Measurements from ENCODE around the gene TTC33.
"Not testable (repeated sequence)": the region's sequence is repeated elsewhere in the genome, so short reads cannot be mapped to it uniquely, and the experiment has no call there.

The TTC33 gene

GRCh38 chr5:40607202-40607601 is 148.6 kb downstream of the TTC33 start:
- DNase-seq (ENCODE audit: low read depth in 2 of 2) = no peak

DNA sequence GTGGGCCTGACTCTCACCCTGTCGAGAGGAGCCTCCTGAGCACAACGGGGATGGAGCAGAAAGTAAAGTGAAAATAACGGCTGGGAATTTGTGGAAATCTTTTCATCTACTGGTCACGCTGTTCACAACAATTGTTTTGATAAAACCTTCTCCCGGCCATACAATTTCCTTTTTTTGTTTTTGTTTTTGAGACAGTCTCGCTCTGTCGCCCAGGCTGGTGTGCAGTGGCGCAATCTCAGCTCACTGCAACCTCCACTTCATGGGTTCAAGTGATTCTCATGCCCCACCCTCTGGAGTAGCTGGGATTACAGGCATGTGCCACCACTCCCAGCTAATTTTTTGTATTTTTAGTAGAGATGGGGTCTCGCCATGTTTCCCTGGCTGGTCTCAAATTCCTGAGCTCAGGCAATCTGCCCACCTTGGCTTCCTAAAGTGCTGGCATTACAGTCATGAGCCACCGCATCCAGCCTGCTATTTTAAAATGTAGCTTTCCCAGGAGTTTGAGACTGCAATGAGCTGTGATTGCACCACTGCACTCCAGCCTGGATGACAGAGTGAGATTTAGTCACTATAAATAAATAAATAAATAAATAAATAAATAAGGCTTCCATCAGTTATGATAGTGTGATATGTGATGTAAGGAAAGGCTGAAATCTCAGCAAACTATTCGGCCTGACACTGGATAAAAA is 149.5 kb downstream of the TTC33 start:
- DNase-seq (ENCODE audit: low read depth in 2 of 2) = no peak

DNA sequence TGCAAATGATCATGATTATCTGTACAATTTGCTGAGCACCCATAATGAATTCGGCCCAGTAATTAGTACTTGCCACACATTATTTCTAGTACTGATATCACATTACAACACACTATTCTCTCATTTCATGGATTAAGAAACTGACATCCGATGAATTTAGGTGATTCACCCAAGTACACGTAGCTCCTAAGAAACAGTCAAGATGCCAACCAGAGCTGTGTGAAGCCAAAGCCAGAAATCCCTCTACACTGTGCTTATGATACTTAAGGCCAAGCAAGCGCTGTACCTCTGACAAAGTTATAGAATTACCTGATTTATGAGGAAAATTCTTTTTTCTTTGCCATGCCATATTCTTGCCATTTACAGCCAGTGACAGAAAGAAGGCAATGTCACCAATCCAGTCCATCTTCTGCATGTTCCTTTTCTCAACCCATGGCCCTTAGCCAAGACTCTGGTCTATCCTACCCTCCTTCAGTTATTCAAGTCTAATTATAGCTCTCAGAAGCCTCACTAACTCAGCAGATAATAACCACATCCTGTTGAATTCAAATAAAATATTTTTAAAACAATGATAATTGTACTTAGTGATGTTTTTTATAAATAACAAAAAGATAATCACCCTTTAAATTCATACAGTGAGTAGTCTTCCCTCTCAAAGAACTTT is 150.3 kb downstream of the TTC33 start:
- no peak for DNase-seq (ENCODE audit: low read depth in 2 of 2)

DNA sequence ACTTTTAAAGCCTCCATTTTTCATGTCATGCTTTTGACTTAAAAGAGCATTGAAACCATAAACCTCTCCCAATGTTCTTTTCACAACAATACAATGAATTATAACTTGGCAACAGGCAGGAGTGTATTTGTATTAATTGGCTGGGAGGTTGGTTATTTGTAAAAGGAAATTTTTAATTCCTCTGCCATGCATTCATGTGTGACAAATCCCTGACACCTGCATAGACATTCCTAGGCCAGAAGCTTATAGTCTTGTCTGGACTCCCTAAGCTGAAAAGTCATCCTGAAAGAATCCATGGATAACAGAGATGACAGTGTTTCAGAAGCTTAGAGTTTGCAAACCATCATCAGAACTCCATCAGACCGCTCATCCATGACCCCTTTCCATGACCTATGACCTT is 152.4 kb downstream of the TTC33 start:
- DNase-seq (ENCODE audit: low read depth in 2 of 2) = no peak

DNA sequence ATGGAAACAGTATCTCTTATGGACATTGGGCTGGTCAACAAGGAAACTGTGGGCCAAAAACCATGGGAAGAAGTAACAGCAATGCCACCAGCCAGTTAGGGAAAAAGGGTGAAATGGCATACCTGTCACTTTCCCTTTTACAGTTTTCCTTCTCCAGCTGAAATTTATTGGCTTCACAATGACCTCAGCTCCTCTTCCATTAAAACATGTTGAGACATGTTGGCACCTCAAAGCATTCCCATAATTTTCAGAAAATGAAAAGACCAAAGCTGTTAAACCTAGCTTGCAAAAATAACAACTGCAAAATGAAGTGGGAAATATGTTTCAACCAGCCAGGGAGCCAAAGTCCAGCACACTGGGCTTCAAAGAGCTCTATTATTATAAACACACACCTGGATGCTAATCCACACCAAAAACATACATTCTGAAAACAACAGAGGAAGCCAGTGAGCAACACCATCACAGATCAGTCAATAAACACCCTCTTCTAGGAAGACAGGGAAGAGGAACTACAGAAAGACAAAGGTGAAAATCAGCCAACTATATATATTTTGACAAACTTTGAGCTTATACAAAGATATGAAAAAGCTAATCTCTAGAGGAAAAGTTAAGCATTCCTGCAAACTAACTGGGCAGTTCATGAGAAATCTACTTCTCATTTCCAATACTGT is 154.4 kb downstream of the TTC33 start:
- DNase-seq (ENCODE audit: low read depth in 2 of 2) = no peak

GRCh38 chr5:40600383-40600782 is 155.4 kb downstream of the TTC33 start:
- no peak for DNase-seq (ENCODE audit: low read depth in 2 of 2)

DNA sequence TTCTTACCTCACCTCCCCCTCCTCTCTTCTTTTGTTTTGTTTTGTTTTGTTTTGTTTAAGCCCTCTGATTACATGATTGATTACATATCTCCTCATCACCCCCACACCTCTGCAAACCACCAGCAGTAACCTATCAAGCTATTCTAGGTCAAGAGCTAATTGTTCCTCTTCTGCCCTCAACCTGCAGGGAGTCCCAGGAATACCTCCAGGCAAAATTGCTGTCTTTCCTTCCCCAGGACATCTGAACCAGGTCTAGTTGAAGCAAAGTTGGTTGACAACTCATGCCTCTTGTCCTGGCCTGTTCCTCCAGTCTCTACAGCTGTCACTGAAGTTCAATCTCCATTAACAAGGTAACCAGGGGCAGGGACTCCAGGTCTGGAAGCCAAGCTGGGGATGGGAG is 156.1 kb downstream of the TTC33 start:
- no peak for DNase-seq (ENCODE audit: low read depth in 2 of 2)

- DNase-seq (ENCODE audit: low read depth in 2 of 2) = no peak
Observed at GRCh38 chr5:40594811-40595210, 160.9 kb downstream of the TTC33 start.

GRCh38 chr5:40591727-40592396 is 163.9 kb downstream of the TTC33 start:
- DNase-seq (ENCODE audit: low read depth in 2 of 2) = not testable (repeated sequence)

DNA sequence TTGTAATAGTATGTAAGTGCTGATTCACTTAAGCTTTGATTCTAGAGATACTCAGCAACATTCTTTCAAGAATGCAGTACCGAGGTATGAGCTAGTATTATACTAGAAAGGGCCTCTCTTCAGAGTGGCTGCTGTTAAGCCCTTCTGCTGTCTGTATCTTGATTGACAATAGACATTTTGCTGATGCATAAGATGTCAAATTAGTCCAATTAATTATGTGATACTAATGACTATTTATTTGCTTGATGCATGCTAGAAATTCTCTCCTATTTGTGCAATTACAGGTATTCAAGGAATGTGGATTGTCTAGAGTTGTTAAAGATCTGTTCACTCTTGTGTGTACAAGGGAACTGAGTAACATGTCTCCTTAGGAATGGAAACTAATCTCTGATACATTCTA is 168.4 kb downstream of the TTC33 start:
- no peak for DNase-seq (ENCODE audit: low read depth in 2 of 2)

- DNase-seq (ENCODE audit: low read depth in 2 of 2) = no peak
Observed at GRCh38 chr5:40585537-40586267, 170.1 kb downstream of the TTC33 start.

DNA sequence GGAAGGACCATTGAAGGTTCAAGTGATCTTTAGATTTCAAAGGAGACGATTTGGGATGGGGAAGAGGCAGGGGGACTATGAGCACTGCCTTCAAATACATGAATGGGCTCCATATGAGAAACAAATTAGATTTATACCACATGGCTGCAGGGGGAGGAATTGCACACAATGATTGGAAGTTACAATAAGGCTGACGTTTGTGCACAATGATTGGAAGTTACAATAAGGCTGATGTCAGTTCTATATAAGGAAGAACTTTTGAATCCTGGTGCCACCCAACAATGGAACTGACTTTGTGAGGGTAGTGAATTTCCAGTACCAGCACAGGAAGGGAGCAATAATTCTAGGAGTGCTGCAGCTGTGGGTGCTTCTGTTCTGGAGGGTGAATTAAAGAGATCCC is 171.7 kb downstream of the TTC33 start:
- DNase-seq (ENCODE audit: low read depth in 2 of 2) = no peak

DNA sequence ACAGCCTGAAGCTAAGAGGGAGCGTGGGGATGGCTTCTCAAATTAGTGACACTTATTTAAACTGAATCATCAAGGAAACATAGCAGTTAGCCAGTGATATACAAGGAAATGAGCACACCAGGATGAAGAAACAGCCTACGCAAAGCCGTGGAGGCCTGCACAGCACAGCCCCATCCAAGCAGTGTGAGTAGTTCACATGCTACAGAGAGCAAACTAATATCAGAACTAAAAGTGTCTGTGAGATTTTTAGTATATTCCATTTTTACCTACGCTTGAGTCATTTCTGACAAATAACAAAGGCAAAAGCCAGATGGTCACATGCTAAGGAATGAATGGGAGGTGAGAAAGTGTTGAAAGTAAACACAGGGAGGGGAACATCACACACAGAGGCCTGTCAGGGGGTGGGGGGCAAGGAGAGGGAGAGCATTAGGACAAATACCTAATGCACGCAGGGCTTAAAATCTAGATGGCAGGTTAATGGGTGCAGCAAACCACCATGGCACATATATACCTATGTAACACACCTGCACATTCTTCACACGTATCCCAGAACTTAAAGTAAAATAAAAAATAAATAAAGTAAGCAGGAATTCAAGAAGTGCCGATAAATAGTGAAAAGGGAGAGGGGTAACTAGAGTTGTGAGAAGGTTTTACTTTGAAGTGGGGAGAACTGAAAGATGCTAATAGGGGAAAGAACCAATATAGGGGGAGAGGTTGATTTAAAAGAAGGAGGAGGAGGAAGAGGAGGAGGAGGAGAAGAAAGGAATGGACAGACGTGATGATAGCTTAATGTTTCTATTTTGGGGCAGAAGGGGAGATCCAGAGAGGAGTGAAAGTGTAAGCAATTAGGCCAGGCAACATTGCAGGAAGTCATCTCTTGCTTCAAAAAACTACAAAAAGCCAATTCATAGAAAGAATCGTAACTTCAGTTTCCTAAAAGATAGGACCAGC is 177.0 kb downstream of the TTC33 start:
- DNase-seq (ENCODE audit: low read depth in 2 of 2) = no peak

GRCh38 chr5:40577718-40578117 is 178.0 kb downstream of the TTC33 start:
- DNase-seq (ENCODE audit: low read depth in 2 of 2) = no peak

DNA sequence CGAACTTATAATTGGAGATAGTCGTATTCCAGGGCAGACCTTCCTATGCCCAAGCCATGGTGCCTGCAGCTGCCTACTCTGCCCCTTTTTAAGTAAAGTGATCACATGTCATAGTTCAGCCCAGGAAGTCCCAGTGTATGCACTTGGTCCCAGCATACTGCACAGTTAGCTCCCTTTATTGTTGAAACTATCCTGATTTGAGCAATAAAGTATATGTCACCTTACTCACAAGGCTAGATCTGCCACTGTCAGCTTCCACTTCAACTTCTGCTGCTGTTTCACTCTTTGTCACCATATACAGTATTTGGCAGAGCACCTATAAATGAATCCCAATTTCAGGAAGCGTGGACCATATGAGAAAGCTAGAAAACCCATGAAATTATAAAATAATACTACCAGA is 179.8 kb downstream of the TTC33 start:
- DNase-seq (ENCODE audit: low read depth in 2 of 2) = no peak

DNA sequence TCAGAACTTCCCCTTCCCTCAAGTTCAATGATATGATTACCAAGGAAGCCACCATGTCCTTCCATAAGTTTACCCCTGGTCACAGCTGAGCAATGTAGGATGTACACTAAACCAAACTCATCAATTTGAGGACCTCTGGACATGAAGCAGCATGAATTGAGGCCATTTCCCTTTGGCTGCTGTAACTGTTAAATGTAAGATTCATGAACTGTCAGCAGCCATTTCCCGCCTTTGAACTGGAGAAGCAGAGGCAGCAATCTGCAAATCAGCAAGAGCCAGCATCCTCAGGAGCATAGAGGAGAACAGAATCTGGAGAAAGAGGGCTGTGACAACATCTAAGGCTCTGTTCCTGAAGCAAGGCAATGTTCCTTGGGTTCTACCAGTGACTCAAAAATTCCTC is 180.3 kb downstream of the TTC33 start:
- no peak for DNase-seq (ENCODE audit: low read depth in 2 of 2)

- peak; percentile 34 to 36 for DNase-seq (ENCODE audit: low read depth in 2 of 2)
Observed at GRCh38 chr5:40572937-40573336, 182.8 kb downstream of the TTC33 start.

DNA sequence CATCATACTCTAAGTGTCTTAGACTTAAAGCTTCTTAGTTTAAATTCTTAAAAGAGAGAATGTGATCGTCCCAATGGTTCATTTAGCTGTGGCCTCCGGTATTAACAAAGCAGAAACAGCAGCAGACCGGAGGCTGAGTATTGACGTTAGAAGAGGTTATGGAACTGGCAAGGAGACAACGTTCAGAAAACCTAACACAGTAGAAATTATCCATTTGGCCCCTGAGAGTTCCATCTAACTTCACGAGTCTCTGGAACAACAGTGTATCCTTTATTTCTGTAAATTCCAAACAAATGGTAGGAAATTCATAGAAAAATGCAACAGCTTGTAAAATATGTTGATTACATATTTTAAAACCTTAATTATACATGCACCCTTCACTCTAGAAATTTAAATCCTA is 183.4 kb downstream of the TTC33 start:
- DNase-seq (ENCODE audit: low read depth in 2 of 2) = no peak

- DNase-seq (ENCODE audit: low read depth in 2 of 2) = no peak
Observed at GRCh38 chr5:40571729-40572128, 184.0 kb downstream of the TTC33 start.

DNA sequence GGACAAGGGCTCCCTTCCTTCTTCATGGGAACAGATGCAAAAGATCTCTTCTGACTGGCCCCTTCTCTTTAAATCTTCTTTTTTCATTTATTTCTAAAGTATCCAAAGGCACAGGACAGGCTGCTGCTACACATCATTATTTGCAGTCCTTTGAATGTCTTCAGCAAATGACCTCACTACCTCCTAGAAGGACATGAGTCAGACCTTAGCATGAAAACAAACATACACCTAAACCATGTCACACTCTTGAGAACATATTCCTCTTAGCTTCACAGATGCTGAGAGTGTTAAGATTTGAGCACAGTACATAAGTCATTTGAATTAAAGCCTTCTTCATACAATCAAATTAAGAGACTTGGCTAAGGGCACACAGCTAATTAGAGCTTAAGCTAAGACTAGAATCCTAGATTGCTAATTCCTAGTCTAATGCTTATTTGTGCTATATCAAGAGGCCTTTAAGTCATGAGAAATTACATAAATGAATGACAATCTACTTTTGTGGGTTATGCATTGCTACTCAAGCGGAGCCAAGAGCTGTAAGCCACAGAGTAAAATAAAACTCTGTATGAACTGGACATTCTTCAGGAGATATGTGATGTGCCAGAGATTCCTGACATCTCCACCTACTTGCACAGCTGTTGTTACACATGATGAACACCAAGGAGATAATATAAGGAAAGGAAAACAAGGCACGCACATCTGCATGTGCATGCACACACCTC is 185.2 kb downstream of the TTC33 start:
- DNase-seq (ENCODE audit: low read depth in 2 of 2) = no peak
